H1 (cell line): ENCODE measurements around the gene PTCH2. TPM values are rescaled to one million over a fixed set of nuclear protein-coding genes. Genes with fewer than 3 reads are reported as not detected.
A peak's percentile ranks its signal among the peaks of the same experiment; 100 is the strongest.

Experiments
- CTCF ChIA-PET: fragments of 300-600 bp; sonication (Branson Sonifier 250); formaldehyde crosslinking; loops from one replicate; lab custom pipeline; 2021; ENCODE audit not compliant: partially characterized antibody; lab: Charles Lee
- POLR2A ChIA-PET: fragments of 300-600 bp; sonication (Branson Sonifier 250); formaldehyde crosslinking; loops from one replicate; lab custom pipeline; 2021; ENCODE audit warnings: inconsistent platforms; ENCODE audit not compliant: partially characterized antibody; lab: Charles Lee
- DNase-seq, 2 experiments: peaks; one replicate each; pipeline versions ENCODE4 v3.0.0 to v3.0.0-alpha.2; 2010 to 2022; ENCODE audit warnings: low spot score in 2 of 2, low read depth in 1 of 2, mixed read lengths in 1 of 2
- FAIRE-seq: peaks from 2 replicates; lab custom pipeline; 2011; peaks lifted over from hg19 to GRCh38; lab: Jason Lieb, UNC
- H2AFZ ChIP-seq: 2 replicates; pipeline ENCODE4 v1.8.1; 2012; ENCODE audit warnings: low read length, inconsistent platforms
- H2AK5ac ChIP-seq: 2 replicates; pipeline ENCODE4 v1.6.1; 2013; ENCODE audit warnings: low read depth, low read length
- H2BK120ac ChIP-seq: replicated peaks from 2 replicates; pipeline ENCODE3; 2013; ENCODE audit warnings: low read depth, low read length, inconsistent platforms
- H2BK12ac ChIP-seq: 2 replicates; pipeline ENCODE4 v1.6.1; 2013; ENCODE audit warnings: low read depth, low read length
- H2BK15ac ChIP-seq: 2 replicates; pipeline ENCODE4 v1.6.1; 2013; ENCODE audit warnings: low read length
- H2BK20ac ChIP-seq: 2 replicates; pipeline ENCODE4 v1.6.1; 2013; ENCODE audit warnings: low read length
- H2BK5ac ChIP-seq: 2 replicates; pipeline ENCODE4 v1.6.1; 2013; ENCODE audit warnings: low read depth, low read length
- H3K14ac ChIP-seq: 2 replicates; pipeline ENCODE4 v1.6.1; 2013; ENCODE audit warnings: inconsistent platforms; ENCODE audit not compliant: insufficient read length
- H3K18ac ChIP-seq: 2 replicates; pipeline ENCODE4 v1.6.1; 2013; ENCODE audit warnings: low read length; ENCODE audit errors: extremely low read depth
- H3K23ac ChIP-seq: 2 replicates; pipeline ENCODE4 v1.6.1; 2013; ENCODE audit warnings: inconsistent platforms; ENCODE audit not compliant: insufficient read length
- H3K23me2 ChIP-seq: 2 replicates; pipeline ENCODE4 v1.6.1; 2013; ENCODE audit warnings: low read depth, low read length
- H3K27ac ChIP-seq: 2 replicates; pipeline ENCODE4 v1.6.1; 2011; ENCODE audit warnings: low read depth, low read length, inconsistent platforms
- H3K27me3 ChIP-seq, 4 experiments: replicated peaks in 1 of 4; 1 replicate in 1 of 4; 2 replicates in 3 of 4; pipeline versions ENCODE4 v1.6.1 to v1.8.1; 2011 to 2013; ENCODE audit warnings: low read length in 3 of 4, mild to moderate bottlenecking in 3 of 4, inconsistent platforms in 2 of 4, mixed read lengths in 2 of 4, moderate library complexity in 1 of 4; ENCODE audit not compliant: control insufficient read depth in 3 of 4, insufficient read depth in 3 of 4; ENCODE audit errors: extremely low read depth in 1 of 4
- H3K36me3 ChIP-seq, 4 experiments: 2 replicates each; pipeline versions ENCODE4 v1.6.1 to v1.8.1; 2011 to 2013; ENCODE audit warnings: mild to moderate bottlenecking in 4 of 4, low read length in 3 of 4, moderate library complexity in 2 of 4, control low read depth in 1 of 4, inconsistent platforms in 1 of 4; ENCODE audit not compliant: insufficient read depth in 4 of 4, control insufficient read depth in 2 of 4
- H3K4ac ChIP-seq: replicated peaks from 2 replicates; pipeline ENCODE3; 2013; ENCODE audit warnings: low read length, low read depth, mixed read lengths, inconsistent platforms; ENCODE audit not compliant: insufficient read length
- H3K4me1 ChIP-seq, 4 experiments: replicated peaks in 1 of 4; 1 replicate in 1 of 4; 2 replicates in 3 of 4; pipeline versions ENCODE4 v1.6.1 to v1.8.1; 2011 to 2013; ENCODE audit warnings: low read length in 3 of 4, inconsistent platforms in 2 of 4, mixed read lengths in 1 of 4; ENCODE audit not compliant: insufficient read depth in 4 of 4, control insufficient read depth in 3 of 4
- H3K4me2 ChIP-seq, 2 experiments: 2 replicates each; pipeline versions ENCODE4 v1.6.1 to v1.8.1; 2011 to 2013; ENCODE audit warnings: low read depth in 2 of 2, low read length in 2 of 2, control low read depth in 1 of 2, inconsistent platforms in 1 of 2, mild to moderate bottlenecking in 1 of 2; ENCODE audit not compliant: insufficient read depth in 1 of 2
- H3K4me3 ChIP-seq, 4 experiments: fragments of 200-600, 300-600 bp in 1 of 4; sonication (generic), shearing (Covaris generic), sonication (Bioruptor Twin) in 1 of 4; 2 replicates each; pipeline versions ENCODE4 v1.5.1 to v1.8.1; 2011 to 2016; ENCODE audit warnings: low read length in 4 of 4, low read depth in 3 of 4, control low read depth in 2 of 4, inconsistent platforms in 2 of 4, mild to moderate bottlenecking in 2 of 4, mixed read lengths in 1 of 4, moderate library complexity in 1 of 4; ENCODE audit not compliant: insufficient read depth in 2 of 4; ENCODE audit errors: extremely low read depth in 1 of 4
- H3K56ac ChIP-seq: replicated peaks from 2 replicates; pipeline ENCODE3; 2013; ENCODE audit warnings: low read depth, mild to moderate bottlenecking, mixed read lengths, low read length, inconsistent platforms; ENCODE audit not compliant: insufficient read length
- H3K79me1 ChIP-seq: 2 replicates; pipeline ENCODE4 v1.6.1; 2013; ENCODE audit warnings: low read depth, low read length, control low read depth
- H3K79me2 ChIP-seq, 2 experiments: 2 replicates each; pipeline versions ENCODE4 v1.6.1 to v1.8.1; 2012 to 2013; ENCODE audit warnings: low read length in 2 of 2, mild to moderate bottlenecking in 2 of 2, inconsistent platforms in 1 of 2; ENCODE audit not compliant: insufficient read depth in 2 of 2, control insufficient read depth in 1 of 2
- H3K9ac ChIP-seq, 4 experiments: replicated peaks in 1 of 4; 1 replicate in 1 of 4; 2 replicates in 3 of 4; pipeline versions ENCODE4 v1.6.1 to v1.8.1; 2011 to 2013; ENCODE audit warnings: low read depth in 3 of 4, low read length in 3 of 4, control low read depth in 2 of 4, mild to moderate bottlenecking in 2 of 4, moderate library complexity in 2 of 4, inconsistent platforms in 1 of 4; ENCODE audit errors: extremely low read depth in 1 of 4
- H3K9me3 ChIP-seq, 2 experiments: 2 replicates each; pipeline versions ENCODE4 v1.6.1 to v1.8.1; 2012 to 2013; ENCODE audit warnings: mild to moderate bottlenecking in 2 of 2, moderate library complexity in 2 of 2, control low read depth in 1 of 2, inconsistent platforms in 1 of 2, low read depth in 1 of 2, low read length in 1 of 2, mixed read lengths in 1 of 2; ENCODE audit not compliant: insufficient read depth in 2 of 2
- H4K20me1 ChIP-seq, 2 experiments: replicated peaks in 1 of 2; 2 replicates each; pipeline versions ENCODE3 to v1.8.1; 2011 to 2013; ENCODE audit warnings: inconsistent platforms in 2 of 2, low read length in 2 of 2, mild to moderate bottlenecking in 1 of 2; ENCODE audit not compliant: insufficient read depth in 2 of 2, control insufficient read depth in 1 of 2
- H4K5ac ChIP-seq: 2 replicates; pipeline ENCODE4 v1.6.1; 2013; ENCODE audit warnings: low read length, low read depth, mixed read lengths, inconsistent platforms; ENCODE audit not compliant: insufficient read length
- H4K8ac ChIP-seq: 2 replicates; pipeline ENCODE4 v1.8.0; 2013; ENCODE audit warnings: mild to moderate bottlenecking, moderate library complexity, low read length, inconsistent platforms; ENCODE audit not compliant: insufficient read depth; ENCODE audit errors: extremely low read depth
- H4K91ac ChIP-seq: replicated peaks from 2 replicates; pipeline ENCODE3; 2013; ENCODE audit warnings: low read length, mixed read lengths, inconsistent platforms; ENCODE audit not compliant: insufficient read length
- BACH1 ChIP-seq: IDR thresholded peaks from 2 replicates; pipeline ENCODE4 v1.6.1; 2012; ENCODE audit warnings: low read length, improper control_type of control experiment
- BCL11A ChIP-seq, 2 experiments: IDR thresholded peaks; one replicate each; pipeline ENCODE4 v1.6.1; 2011; ENCODE audit warnings: low read depth in 2 of 2, low read length in 2 of 2, mild to moderate bottlenecking in 2 of 2
- CHD1 ChIP-seq: IDR thresholded peaks from 2 replicates; pipeline ENCODE4 v1.6.1; 2012; ENCODE audit warnings: low read depth, low read length, improper control_type of control experiment
- CTBP2 ChIP-seq: IDR thresholded peaks from 2 replicates; pipeline ENCODE4 v1.7.0; 2011; ENCODE audit warnings: borderline replicate concordance, mild to moderate bottlenecking, moderate library complexity, mixed read lengths, low read length; ENCODE audit not compliant: insufficient read depth, insufficient read length
- EZH2 ChIP-seq: fragments of 200-600 bp; sonication (generic); IDR thresholded peaks from 2 replicates; pipeline ENCODE4 v1.7.1; 2012; ENCODE audit warnings: low read depth, mild to moderate bottlenecking, moderate library complexity, low read length, inconsistent platforms; ENCODE audit not compliant: severe bottlenecking
- GABPA ChIP-seq: IDR thresholded peaks from 2 replicates; pipeline ENCODE4 v1.6.1; 2011; ENCODE audit warnings: mild to moderate bottlenecking, low read length, moderate library complexity, borderline replicate concordance; ENCODE audit not compliant: insufficient read depth
- JUN ChIP-seq: IDR thresholded peaks from 2 replicates; pipeline ENCODE4 v1.6.1; 2011; ENCODE audit warnings: low read depth, mild to moderate bottlenecking, improper control_type of control experiment, low read length
- RFX5 ChIP-seq: IDR thresholded peaks from 2 replicates; pipeline ENCODE4 v1.6.1; 2011; ENCODE audit warnings: low read depth, low read length, improper control_type of control experiment, borderline replicate concordance
- TAF1 ChIP-seq: IDR thresholded peaks from 2 replicates; pipeline ENCODE4 v1.6.1; 2011; ENCODE audit warnings: mild to moderate bottlenecking, low read depth, low read length
- TBP ChIP-seq: IDR thresholded peaks from 2 replicates; pipeline ENCODE4 v1.6.1; 2011; ENCODE audit warnings: low read depth, low read length, improper control_type of control experiment
- WGBS, 2 experiments: shearing (Covaris generic) in 1 of 2; methylation state at CpG; one replicate each; pipeline versions ENCODE4 v1.1.6 to v1.1.7; 2013 to 2015; ENCODE audit warnings: low lambda C conversion rate in 2 of 2, mixed read lengths in 2 of 2, inconsistent platforms in 1 of 2, low coverage in 1 of 2, missing lambda C conversion rate in 1 of 2; ENCODE audit not compliant: insufficient replicate concordance in 2 of 2, insufficient coverage in 1 of 2, insufficient read length in 1 of 2; ENCODE audit errors: extremely low coverage in 1 of 2, missing lambda C conversion rate in 1 of 2; 5-methylcytosine and 5-hydroxymethylcytosine counted together
- polyA plus RNA-seq, 7 experiments: library from polyadenylated mRNA; depleted of rRNA in 3 of 7; stranded (reverse) in 5 of 7; unstranded in 2 of 7; fragments of >200 nt in 5 of 7; fragments of 200-250 nt in 2 of 7; gene quantifications; 1 replicate in 5 of 7; 2 replicates in 1 of 7; 4 replicates in 1 of 7; pipeline versions ENCODE4 v1.2.1 to v1.2.3, GENCODE V29; 2011 to 2013; ENCODE audit warnings: missing spikeins in 2 of 7, mixed read lengths in 2 of 7
- total RNA-seq: library from RNA; stranded (reverse); fragmentation: NEBNext Ultra II Directional; extraction: Animal tissue kit (Norgen Biotek cat#: 25700); gene quantifications from 2 replicates; pipeline ENCODE4 v1.2.1, GENCODE V29; 2021
- TF ChIP-seq, protein P1 (sequence below): IDR thresholded peaks from 2 replicates; pipeline ENCODE4 v1.6.1; 2011; ENCODE audit warnings: low read length, improper control_type of control experiment

The PTCH2 gene
- total and polyA plus RNA-seq, 2 of the 8 experiments (the other 6 are each of a cell fraction or from before 2014, with no cell fraction given): 0.35 to 1.2 TPM

DNA sequence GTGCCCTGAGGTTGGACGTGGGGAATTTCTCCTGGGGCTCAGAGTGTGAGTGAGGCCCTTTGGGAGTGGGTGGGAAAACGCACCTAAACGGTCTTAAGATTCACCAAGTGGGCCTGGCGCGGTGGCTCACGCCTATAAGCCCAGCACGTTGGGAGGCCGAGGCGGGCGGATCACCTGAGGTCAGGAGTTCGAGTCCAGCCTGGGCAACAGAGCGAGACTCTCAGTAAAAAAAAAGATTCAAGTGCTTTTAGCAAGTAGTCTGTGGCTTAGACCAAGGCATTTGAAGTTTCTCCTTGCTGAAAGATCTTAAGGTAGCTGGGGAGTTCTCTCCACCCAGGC is 66.4 kb downstream of the PTCH2 start:
- H2BK15ac ChIP-seq: no peak overlapping the region
- no peak overlapping the region for H2AK5ac ChIP-seq
- peaks cover 15 to 33% of the 10 kb centered on the region in 2 experiments for H3K79me2 ChIP-seq
- H2BK120ac ChIP-seq: no peak overlapping the region
- H3K4ac ChIP-seq: no peak overlapping the region
- peak overlapping the region; percentile 85; the same call in 1 of the 2 replicates for H3K27ac ChIP-seq
- H3K4me3 ChIP-seq: peak overlapping the region; percentile 68 to 95 (median 84)
- DNase-seq (no peak), FAIRE-seq (no peak)
- H2AFZ ChIP-seq: no peak overlapping the region
- peak overlapping the region; percentile 93 to 98 for H3K4me2 ChIP-seq
- CTCF ChIA-PET: interaction anchor here (0.9 to 4.1 kb wide), 6 partner anchors 9 to 45 kb away, joined by 3 to 21 read pairs (median 4); partner anchors contain the start of gene RNU5D-1
- no peaks in the 10 kb centered on the region for H3K27me3 ChIP-seq
- peak overlapping the region; percentile 96; the same call in 1 of the 2 replicates for H2BK5ac ChIP-seq
- H4K5ac ChIP-seq: no peak overlapping the region
- 0 out of 2 replicates have a peak overlapping the region, but pooled peaks have one; percentile 24 for H3K18ac ChIP-seq
- H3K36me3 ChIP-seq: peaks cover 24 to 54% (median 34%) of the 10 kb centered on the region in 4 experiments
- POLR2A ChIA-PET: interaction anchor here (0.6 to 23.6 kb wide), 19 partner anchors 12 to 745 kb away, joined by 3 to 428 read pairs (median 17); partner anchors contain the start of genes BEST4, BTBD19, DYNLT4 and KIF2C
- H4K91ac ChIP-seq: no peak overlapping the region
- H4K20me1 ChIP-seq: peaks cover 13 to 21% of the 10 kb centered on the region in 2 experiments
- 0 out of 2 replicates have a peak overlapping the region, but pooled peaks have one; percentile 65 for H4K8ac ChIP-seq
- H3K23me2 ChIP-seq: peaks cover 16% of the 10 kb centered on the region
- H3K23ac ChIP-seq: no peak overlapping the region
- 50% methylated on average over 12 of the region's 12 CpGs; no CpG with 5 or more reads in 1 of the 2 experiments for WGBS, 2 experiments
- no peak overlapping the region for H2BK12ac ChIP-seq
- H3K56ac ChIP-seq: no peak overlapping the region
- H3K9ac ChIP-seq: peak overlapping the region; percentile 96 to 100 (median 96)
- no peak overlapping the region for H2BK20ac ChIP-seq
- peaks cover 0 to 8% (median 2%) of the 10 kb centered on the region in 4 experiments; a peak in 5 of 7 replicates for H3K4me1 ChIP-seq
- peaks cover 3% of the 10 kb centered on the region; the same call in 1 of the 2 replicates for H3K79me1 ChIP-seq
- no peak overlapping the region for H3K14ac ChIP-seq
- H3K9me3 ChIP-seq: no peaks in the 10 kb centered on the region
- no peak for TF ChIP-seq TAF1
- no peak for TF ChIP-seq EZH2
- TF ChIP-seq BACH1: no peak
- TF ChIP-seq RFX5: no peak
- TF ChIP-seq TBP: no peak
- TF ChIP-seq BCL11A (IDR thresholded peaks at IDR 0.05; ENCODE audit: low read depth in 2 of 2, low read length in 2 of 2): no peak
- no peak for TF ChIP-seq CTBP2
- TF ChIP-seq CHD1: no peak
- no peak for TF ChIP-seq JUN
- TF ChIP-seq, protein P1, sequence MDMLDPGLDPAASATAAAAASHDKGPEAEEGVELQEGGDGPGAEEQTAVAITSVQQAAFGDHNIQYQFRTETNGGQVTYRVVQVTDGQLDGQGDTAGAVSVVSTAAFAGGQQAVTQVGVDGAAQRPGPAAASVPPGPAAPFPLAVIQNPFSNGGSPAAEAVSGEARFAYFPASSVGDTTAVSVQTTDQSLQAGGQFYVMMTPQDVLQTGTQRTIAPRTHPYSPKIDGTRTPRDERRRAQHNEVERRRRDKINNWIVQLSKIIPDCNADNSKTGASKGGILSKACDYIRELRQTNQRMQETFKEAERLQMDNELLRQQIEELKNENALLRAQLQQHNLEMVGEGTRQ: no peak
- no peak for TF ChIP-seq GABPA
